DMS53 treated with DMSO at 0.1 percent for 48 hours (cell line): ENCODE data around the gene CEACAM5.
"Not testable (repeated sequence)": the region's sequence is repeated elsewhere in the genome, so short reads cannot be mapped to it uniquely, and the experiment has no call there.

ENCODE experiments used
- DNase-seq: peaks from one replicate; lab custom pipeline; 2025; ENCODE audit not compliant: unreplicated experiment; lab: John Stamatoyannopoulos, UW

Gene CEACAM5

DNA sequence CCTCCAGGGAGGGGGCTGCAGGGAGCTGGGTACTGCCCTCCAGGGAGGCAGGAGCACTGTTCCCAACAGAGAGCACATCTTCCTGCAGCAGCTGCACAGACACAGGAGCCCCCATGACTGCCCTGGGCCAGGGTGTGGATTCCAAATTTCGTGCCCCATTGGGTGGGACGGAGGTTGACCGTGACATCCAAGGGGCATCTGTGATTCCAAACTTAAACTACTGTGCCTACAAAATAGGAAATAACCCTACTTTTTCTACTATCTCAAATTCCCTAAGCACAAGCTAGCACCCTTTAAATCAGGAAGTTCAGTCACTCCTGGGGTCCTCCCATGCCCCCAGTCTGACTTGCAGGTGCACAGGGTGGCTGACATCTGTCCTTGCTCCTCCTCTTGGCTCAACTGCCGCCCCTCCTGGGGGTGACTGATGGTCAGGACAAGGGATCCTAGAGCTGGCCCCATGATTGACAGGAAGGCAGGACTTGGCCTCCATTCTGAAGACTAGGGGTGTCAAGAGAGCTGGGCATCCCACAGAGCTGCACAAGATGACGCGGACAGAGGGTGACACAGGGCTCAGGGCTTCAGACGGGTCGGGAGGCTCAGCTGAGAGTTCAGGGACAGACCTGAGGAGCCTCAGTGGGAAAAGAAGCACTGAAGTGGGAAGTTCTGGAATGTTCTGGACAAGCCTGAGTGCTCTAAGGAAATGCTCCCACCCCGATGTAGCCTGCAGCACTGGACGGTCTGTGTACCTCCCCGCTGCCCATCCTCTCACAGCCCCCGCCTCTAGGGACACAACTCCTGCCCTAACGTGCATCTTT, 7.8 kb upstream of the CEACAM5 start:
- DNase-seq: no peak

DNA sequence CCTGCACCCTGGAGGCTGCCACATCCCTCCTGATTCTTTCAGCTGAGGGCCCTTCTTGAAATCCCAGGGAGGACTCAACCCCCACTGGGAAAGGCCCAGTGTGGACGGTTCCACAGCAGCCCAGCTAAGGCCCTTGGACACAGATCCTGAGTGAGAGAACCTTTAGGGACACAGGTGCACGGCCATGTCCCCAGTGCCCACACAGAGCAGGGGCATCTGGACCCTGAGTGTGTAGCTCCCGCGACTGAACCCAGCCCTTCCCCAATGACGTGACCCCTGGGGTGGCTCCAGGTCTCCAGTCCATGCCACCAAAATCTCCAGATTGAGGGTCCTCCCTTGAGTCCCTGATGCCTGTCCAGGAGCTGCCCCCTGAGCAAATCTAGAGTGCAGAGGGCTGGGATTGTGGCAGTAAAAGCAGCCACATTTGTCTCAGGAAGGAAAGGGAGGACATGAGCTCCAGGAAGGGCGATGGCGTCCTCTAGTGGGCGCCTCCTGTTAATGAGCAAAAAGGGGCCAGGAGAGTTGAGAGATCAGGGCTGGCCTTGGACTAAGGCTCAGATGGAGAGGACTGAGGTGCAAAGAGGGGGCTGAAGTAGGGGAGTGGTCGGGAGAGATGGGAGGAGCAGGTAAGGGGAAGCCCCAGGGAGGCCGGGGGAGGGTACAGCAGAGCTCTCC, 6.9 kb upstream of the CEACAM5 start:
- peak; percentile 17 for DNase-seq

DNA sequence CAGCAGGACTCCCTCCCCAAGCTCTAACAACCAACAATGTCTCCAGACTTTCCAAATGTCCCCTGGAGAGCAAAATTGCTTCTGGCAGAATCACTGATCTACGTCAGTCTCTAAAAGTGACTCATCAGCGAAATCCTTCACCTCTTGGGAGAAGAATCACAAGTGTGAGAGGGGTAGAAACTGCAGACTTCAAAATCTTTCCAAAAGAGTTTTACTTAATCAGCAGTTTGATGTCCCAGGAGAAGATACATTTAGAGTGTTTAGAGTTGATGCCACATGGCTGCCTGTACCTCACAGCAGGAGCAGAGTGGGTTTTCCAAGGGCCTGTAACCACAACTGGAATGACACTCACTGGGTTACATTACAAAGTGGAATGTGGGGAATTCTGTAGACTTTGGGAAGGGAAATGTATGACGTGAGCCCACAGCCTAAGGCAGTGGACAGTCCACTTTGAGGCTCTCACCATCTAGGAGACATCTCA, 6.2 kb upstream of the CEACAM5 start:
- no peak for DNase-seq

DNA sequence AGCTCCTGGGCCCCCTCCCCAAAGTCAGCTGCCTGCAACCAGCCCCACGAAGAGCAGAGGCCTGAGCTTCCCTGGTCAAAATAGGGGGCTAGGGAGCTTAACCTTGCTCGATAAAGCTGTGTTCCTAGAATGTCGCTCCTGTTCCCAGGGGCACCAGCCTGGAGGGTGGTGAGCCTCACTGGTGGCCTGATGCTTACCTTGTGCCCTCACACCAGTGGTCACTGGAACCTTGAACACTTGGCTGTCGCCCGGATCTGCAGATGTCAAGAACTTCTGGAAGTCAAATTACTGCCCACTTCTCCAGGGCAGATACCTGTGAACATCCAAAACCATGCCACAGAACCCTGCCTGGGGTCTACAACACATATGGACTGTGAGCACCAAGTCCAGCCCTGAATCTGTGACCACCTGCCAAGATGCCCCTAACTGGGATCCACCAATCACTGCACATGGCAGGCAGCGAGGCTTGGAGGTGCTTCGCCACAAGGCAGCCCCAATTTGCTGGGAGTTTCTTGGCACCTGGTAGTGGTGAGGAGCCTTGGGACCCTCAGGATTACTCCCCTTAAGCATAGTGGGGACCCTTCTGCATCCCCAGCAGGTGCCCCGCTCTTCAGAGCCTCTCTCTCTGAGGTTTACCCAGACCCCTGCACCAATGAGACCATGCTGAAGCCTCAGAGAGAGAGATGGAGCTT, 4.7 kb upstream of the CEACAM5 start:
- no peak for DNase-seq

DNA sequence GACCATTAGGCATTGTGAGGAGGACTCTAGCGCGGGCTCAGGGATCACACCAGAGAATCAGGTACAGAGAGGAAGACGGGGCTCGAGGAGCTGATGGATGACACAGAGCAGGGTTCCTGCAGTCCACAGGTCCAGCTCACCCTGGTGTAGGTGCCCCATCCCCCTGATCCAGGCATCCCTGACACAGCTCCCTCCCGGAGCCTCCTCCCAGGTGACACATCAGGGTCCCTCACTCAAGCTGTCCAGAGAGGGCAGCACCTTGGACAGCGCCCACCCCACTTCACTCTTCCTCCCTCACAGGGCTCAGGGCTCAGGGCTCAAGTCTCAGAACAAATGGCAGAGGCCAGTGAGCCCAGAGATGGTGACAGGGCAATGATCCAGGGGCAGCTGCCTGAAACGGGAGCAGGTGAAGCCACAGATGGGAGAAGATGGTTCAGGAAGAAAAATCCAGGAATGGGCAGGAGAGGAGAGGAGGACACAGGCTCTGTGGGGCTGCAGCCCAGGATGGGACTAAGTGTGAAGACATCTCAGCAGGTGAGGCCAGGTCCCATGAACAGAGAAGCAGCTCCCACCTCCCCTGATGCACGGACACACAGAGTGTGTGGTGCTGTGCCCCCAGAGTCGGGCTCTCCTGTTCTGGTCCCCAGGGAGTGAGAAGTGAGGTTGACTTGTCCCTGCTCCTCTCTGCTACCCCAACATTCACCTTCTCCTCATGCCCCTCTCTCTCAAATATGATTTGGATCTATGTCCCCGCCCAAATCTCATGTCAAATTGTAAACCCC, 2.8 kb upstream of the CEACAM5 start:
- DNase-seq: no peak

DNA sequence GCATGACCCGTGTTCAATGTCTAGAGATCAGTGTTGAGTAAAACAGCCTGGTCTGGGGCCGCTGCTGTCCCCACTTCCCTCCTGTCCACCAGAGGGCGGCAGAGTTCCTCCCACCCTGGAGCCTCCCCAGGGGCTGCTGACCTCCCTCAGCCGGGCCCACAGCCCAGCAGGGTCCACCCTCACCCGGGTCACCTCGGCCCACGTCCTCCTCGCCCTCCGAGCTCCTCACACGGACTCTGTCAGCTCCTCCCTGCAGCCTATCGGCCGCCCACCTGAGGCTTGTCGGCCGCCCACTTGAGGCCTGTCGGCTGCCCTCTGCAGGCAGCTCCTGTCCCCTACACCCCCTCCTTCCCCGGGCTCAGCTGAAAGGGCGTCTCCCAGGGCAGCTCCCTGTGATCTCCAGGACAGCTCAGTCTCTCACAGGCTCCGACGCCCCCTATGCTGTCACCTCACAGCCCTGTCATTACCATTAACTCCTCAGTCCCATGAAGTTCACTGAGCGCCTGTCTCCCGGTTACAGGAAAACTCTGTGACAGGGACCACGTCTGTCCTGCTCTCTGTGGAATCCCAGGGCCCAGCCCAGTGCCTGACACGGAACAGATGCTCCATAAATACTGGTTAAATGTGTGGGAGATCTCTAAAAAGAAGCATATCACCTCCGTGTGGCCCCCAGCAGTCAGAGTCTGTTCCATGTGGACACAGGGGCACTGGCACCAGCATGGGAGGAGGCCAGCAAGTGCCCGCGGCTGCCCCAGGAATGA, 1.5 kb upstream of the CEACAM5 start:
- peak; percentile 77 for DNase-seq

DNA sequence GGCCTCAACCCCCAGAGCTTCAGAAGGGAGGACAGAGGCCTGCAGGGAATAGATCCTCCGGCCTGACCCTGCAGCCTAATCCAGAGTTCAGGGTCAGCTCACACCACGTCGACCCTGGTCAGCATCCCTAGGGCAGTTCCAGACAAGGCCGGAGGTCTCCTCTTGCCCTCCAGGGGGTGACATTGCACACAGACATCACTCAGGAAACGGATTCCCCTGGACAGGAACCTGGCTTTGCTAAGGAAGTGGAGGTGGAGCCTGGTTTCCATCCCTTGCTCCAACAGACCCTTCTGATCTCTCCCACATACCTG, 969 bp upstream of the CEACAM5 start:
- peak; percentile 24 for DNase-seq

DNA sequence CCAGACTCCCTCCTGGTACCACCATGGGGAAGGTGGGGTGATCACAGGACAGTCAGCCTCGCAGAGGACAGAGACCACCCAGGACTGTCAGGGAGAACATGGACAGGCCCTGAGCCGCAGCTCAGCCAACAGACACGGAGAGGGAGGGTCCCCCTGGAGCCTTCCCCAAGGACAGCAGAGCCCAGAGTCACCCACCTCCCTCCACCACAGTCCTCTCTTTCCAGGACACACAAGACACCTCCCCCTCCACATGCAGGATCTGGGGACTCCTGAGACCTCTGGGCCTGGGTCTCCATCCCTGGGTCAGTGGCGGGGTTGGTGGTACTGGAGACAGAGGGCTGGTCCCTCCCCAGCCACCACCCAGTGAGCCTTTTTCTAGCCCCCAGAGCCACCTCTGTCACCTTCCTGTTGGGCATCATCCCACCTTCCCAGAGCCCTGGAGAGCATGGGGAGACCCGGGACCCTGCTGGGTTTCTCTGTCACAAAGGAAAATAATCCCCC, 505 bp upstream of the CEACAM5 start:
- DNase-seq: no peak

DNA sequence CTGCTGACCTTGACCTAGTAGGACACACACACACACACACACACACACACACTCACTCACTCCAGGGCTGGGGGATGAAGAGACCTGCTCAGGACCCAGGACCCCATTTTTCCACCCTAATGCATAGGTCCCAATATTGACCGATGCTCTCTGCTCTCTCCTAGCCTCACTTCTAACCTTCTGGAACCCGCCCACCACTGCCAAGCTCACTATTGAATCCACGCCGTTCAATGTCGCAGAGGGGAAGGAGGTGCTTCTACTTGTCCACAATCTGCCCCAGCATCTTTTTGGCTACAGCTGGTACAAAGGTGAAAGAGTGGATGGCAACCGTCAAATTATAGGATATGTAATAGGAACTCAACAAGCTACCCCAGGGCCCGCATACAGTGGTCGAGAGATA, 1.1 kb downstream of the CEACAM5 start:
- not testable (repeated sequence) for DNase-seq

DNA sequence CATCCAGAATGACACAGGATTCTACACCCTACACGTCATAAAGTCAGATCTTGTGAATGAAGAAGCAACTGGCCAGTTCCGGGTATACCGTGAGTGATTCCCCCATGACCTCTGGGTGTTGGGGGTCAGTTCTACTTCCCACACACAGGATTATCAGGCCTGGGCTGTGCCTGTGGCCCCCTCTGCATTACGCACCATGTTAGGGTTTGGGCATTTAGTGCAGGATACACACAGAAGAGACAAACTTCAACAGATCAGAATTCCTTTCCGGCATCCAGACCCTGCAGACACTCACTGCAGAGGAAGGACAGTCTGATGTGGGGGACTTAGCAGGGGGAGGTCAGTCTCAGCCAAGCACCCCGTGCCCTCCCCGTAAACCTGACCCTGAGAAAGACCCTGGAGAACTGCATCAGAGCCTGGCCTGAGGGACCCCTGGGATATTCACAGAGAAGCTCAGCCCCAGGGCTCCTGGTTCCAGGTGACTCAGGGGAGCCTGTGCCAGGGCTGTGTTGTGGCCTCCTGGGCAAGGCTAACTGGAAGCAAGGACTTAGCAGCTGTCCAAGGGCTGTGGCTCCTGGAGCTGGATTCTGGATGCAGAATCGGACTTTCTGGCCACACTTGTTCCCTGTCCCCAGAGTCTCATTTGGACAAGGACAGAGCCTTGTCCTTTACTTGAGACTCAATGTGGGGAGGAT, 1.7 kb downstream of the CEACAM5 start:
- DNase-seq: no peak

DNA sequence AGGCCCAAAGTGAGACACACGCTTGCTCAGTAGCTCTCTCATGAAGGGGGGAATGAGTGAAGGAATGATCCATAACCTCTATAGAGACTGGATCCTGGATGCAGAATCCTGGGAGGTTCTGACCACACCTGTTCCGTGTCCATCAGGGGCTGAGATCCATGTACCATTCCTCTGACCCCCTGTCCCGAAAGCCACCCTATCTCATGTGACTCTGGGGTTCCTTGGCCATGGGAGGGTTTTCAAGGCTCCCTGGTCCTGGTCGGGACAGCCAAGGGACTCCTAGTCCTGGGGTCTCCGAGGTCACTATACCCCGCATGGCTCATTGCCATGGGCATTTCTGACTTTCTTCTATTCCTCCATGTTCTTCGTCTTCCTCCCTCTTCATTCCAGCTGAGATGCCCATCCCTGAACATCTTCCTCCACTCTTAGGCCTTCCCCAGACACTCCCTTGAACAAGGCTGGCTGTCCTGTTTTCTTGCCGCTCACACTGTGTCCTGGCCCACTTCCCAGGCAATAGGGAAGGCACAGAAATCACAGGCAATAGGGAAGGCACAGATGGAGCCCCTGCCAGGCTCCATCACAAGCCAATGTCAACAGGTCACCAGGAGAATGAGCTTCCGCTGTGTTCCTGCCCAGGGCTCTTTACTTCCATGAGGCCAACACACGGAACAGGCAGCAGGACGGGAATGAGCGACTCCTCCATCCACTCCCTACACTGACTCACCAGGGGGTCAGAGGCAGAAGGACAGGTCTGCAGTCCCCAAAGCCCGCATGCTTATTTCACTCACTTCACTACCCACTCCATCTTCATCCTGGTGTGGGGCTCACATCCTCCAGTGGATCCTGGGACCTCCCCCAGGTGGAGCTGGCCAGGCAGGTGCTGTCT, 3.2 kb downstream of the CEACAM5 start:
- DNase-seq: no peak

DNA sequence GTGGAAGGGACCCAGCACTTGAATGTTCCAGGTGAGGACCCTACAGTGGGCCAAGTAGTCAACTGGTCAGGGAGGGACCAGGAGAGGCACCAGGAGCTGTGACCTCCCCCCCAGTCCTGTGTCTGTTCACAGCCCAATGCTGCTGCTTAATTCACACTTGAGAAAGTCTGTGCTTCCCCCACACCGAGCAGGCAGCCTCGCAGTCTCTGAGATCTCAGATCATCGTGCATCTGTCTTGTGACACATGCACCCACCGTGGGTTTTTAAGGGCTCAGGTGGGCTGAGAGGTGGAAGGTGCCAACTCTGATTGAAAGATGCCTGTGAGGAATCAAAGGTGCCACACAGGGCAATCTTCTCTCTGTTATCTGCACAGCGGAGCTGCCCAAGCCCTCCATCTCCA, 6.2 kb downstream of the CEACAM5 start:
- no peak for DNase-seq

DNA sequence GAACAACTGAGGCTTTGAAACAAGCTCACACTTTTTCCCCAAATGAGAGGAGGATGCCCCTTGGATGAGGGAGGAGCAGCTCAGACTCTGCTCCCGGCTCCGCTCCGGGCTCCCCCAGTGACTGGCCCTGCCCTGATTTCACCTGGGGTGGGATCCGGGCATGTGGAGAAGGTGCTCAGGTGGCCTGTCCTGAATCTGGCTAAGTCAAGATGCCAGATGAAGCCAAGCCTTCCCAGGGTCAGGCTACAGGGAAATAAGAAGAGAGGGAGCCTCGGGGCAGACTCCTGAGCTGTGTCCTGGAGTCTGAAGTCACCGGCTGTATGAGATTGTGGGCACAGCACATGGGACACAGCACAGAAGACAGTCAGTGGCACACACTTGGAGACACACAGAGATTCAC, 10.3 kb downstream of the CEACAM5 start:
- no peak for DNase-seq

DNA sequence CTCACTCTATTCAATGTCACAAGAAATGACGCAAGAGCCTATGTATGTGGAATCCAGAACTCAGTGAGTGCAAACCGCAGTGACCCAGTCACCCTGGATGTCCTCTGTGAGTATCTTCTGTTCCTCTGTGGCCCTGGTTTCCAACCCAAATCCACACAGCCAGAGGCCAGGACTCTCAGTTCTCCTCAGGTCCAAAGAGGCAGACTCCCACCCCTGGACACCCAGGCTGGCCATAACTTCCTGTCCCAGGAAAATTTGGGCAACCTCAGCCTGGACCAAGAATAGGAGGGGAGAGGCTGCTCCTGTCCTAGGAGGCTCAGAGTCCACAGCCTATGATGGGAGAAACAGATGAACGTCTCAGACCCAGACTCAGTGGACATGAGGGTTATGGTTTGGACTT, 11.7 kb downstream of the CEACAM5 start:
- DNase-seq: no peak

DNA sequence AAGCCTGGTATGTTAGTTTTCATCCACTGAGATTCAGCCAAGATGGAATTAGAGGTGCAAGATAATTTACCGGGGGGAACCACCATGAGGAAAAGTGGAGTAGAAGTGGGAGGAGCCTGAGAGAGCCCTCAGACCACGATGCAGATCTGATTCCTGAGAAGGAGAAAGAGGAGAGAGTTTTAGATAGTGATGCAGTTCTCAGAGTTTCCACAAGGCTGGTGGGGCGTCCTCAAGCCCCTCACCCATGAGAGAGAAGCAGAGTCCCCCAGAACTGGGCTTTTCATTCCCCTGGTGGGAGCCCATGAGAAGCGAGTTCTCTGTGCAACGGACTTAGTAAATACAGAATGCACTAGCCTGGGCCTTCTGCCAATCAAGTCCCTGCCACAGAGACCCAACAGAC, 18.1 kb downstream of the CEACAM5 start:
- no peak for DNase-seq

DNA sequence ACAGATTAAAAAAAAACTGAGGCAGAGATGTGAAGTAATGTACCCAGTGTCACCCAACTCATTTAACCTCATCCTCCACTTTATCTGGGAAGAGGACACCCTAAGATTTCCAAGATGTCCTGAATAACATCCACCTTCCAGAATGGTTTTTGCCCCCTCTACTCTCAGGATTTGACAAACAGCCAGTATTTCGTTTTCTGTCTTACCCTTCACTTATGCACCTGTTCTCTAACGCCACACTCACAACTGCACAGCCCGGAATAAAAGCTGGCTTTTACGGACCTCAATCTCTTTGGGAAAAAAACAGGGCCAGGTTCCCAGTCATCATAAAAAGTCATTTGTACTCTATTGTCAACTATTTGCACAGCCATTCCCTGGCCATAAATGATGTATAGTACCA, 25.7 kb downstream of the CEACAM5 start:
- no peak for DNase-seq

DNA sequence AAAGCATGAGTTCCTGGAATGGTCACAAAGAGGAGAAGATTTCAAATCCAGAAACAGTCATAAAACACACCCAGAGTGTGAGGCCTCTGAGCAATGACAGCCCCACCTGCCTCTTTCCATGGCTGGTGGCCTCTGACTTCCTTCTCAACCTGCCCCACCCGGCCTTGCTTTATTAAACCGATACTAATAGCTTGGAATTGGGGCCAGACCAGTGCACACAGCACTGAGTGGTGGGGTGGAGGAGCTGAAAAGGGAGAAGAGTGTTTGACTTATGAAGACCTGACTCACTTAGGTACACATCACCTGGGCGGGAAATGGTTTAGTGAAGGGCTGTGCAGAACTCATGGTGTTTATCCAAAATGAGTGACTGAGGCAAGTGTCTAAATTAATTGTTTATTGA, 26.2 kb downstream of the CEACAM5 start:
- DNase-seq: peak; percentile 88

DNA sequence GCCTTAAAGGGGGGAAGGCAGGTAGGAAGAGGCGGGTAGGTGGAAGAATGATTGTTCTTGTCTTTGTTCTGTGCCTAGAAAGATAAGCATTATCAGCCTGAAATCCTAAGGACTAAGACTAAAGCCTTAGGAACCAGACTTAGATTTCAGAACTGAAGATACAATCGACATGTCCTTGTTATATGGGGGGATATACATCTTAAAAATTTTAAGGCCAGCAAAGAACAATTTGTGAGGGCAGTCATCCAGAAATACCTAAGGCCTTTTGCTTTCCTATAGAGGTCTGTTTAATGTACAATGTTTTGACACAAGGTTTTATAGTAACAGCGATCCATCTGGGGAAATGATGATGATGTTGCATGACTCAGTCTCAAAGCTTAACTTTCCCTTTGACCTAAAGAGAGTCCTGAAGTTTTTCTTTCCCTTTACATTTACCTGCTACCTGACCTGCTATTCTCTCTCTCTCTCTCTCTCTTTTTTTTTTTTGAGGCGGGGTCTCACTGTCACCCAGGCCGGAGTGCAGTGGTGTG, 26.7 kb downstream of the CEACAM5 start:
- peak; percentile 77 for DNase-seq

DNA sequence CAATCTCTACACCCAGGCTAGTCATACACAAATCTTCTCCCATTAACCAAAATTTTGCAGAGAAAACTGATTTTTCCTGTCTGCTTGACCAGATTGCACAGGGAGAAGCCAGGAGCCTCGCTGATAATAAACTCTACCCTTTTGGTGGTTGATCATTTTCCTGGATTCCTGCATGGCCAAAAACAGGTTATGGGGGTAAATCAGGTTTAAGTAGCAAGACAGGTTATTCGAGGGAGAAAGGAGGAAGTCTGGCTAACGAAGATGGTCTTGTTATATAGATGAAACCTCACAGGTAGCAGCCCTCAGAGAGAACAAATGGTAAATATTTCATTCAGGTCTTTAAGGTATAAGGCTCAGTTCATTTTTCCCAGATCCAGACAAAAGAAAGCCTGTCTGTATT, 30.9 kb downstream of the CEACAM5 start:
- DNase-seq: no peak
